ENCODE data around the gene ZMIZ2.
"Not testable (repeated sequence)": the region's sequence is repeated elsewhere in the genome, so short reads cannot be mapped to it uniquely, and the experiment has no call there.

ZMIZ2 gene

GRCh38 chr7:44774486-44774885 is 25.8 kb downstream of the ZMIZ2 start:
- not testable (repeated sequence) for DNase-seq (ENCODE audit: low read depth)

- no peak for DNase-seq (ENCODE audit: low read depth)
Observed at GRCh38 chr7:44775383-44776107, 26.9 kb downstream of the ZMIZ2 start.

- DNase-seq (ENCODE audit: low read depth): no peak
Observed at GRCh38 chr7:44776211-44776610, 27.6 kb downstream of the ZMIZ2 start.

- DNase-seq (ENCODE audit: low read depth): no peak
Observed at GRCh38 chr7:44782460-44782859, 33.8 kb downstream of the ZMIZ2 start.

- DNase-seq (ENCODE audit: low read depth): no peak
Observed at GRCh38 chr7:44783407-44783806, 34.8 kb downstream of the ZMIZ2 start.

- DNase-seq (ENCODE audit: low read depth): no peak
Observed at GRCh38 chr7:44784364-44784763, 35.7 kb downstream of the ZMIZ2 start.

GRCh38 chr7:44785218-44785617 is 36.6 kb downstream of the ZMIZ2 start:
- not testable (repeated sequence) for DNase-seq (ENCODE audit: low read depth)

GRCh38 chr7:44787041-44787440 is 38.4 kb downstream of the ZMIZ2 start:
- no peak for DNase-seq (ENCODE audit: low read depth)

- DNase-seq (ENCODE audit: low read depth): no peak
Observed at GRCh38 chr7:44787762-44788161, 39.1 kb downstream of the ZMIZ2 start.

GRCh38 chr7:44789990-44790389 is 41.3 kb downstream of the ZMIZ2 start:
- DNase-seq (ENCODE audit: low read depth): no peak

- peak; percentile 77 for DNase-seq (ENCODE audit: low read depth)
Observed at GRCh38 chr7:44791278-44792219, 42.9 kb downstream of the ZMIZ2 start.

GRCh38 chr7:44793919-44794318 is 45.3 kb downstream of the ZMIZ2 start:
- peak; percentile 96 for DNase-seq (ENCODE audit: low read depth)

- peak; percentile 58 for DNase-seq (ENCODE audit: low read depth)
Observed at GRCh38 chr7:44794331-44794730, 45.7 kb downstream of the ZMIZ2 start.

- peak; percentile 73 for DNase-seq (ENCODE audit: low read depth)
Observed at GRCh38 chr7:44796034-44796503, 47.4 kb downstream of the ZMIZ2 start.

GRCh38 chr7:44796504-44797328 is 48.1 kb downstream of the ZMIZ2 start, which contains the start of gene PPIA:
TSS of gene PPIA (plus strand) at chr7:44796681. CDS start at chr7:44796725, 44 bp downstream.
- peak; percentile 98 for DNase-seq (ENCODE audit: low read depth)

GRCh38 chr7:44797329-44798258 is 48.9 kb downstream of the ZMIZ2 start:
- DNase-seq (ENCODE audit: low read depth): peak; percentile 90

- peak; percentile 74 for DNase-seq (ENCODE audit: low read depth)
Observed at GRCh38 chr7:44798649-44799305, 50.1 kb downstream of the ZMIZ2 start.

- no peak for DNase-seq (ENCODE audit: low read depth)
Observed at GRCh38 chr7:44799939-44800338, 51.3 kb downstream of the ZMIZ2 start.

GRCh38 chr7:44801890-44802289 is 53.2 kb downstream of the ZMIZ2 start:
- peak; percentile 71 for DNase-seq (ENCODE audit: low read depth)

GRCh38 chr7:44802418-44803025 is 53.9 kb downstream of the ZMIZ2 start:
- DNase-seq (ENCODE audit: low read depth): no peak

All from EH (cell line).